Osteoblast (primary cell): ENCODE data around the gene IL19. TPM values are rescaled to one million over a fixed set of nuclear protein-coding genes. Genes with fewer than 3 reads are reported as not detected.

Source experiments
- DNase-seq: peaks from one replicate; pipeline ENCODE4 v3.0.0; 2011; ENCODE audit warnings: low spot score, mixed read lengths; ENCODE audit not compliant: insufficient read length; ENCODE audit errors: missing footprints
- H2AFZ ChIP-seq: 2 replicates; pipeline ENCODE4 v1.6.0; 2011; ENCODE audit warnings: mild to moderate bottlenecking, low read length
- H3K27ac ChIP-seq: 2 replicates; pipeline ENCODE4 v1.5.1; 2011; ENCODE audit warnings: mild to moderate bottlenecking, low read depth, low read length, moderate library complexity
- H3K27me3 ChIP-seq: 2 replicates; pipeline ENCODE4 v1.6.0; 2012; ENCODE audit warnings: mild to moderate bottlenecking, control low read depth, inconsistent platforms, low read length, moderate library complexity; ENCODE audit not compliant: insufficient read depth
- H3K36me3 ChIP-seq: 2 replicates; pipeline ENCODE4 v1.5.1; 2011; ENCODE audit warnings: mild to moderate bottlenecking, low read length, control low read depth, moderate library complexity; ENCODE audit not compliant: insufficient read depth
- H3K4me1 ChIP-seq: 2 replicates; pipeline ENCODE4 v1.5.1; 2011; ENCODE audit warnings: mild to moderate bottlenecking, low read length, control low read depth, moderate library complexity; ENCODE audit not compliant: insufficient read depth
- H3K4me2 ChIP-seq: 2 replicates; pipeline ENCODE4 v1.6.0; 2011; ENCODE audit warnings: mild to moderate bottlenecking, low read length; ENCODE audit not compliant: insufficient read depth
- H3K4me3 ChIP-seq: fragments of 200-600 bp; sonication (generic); 3 replicates; pipeline ENCODE4 v1.5.1; 2012; ENCODE audit warnings: mild to moderate bottlenecking, low read length, inconsistent platforms; ENCODE audit not compliant: insufficient read depth
- H3K79me2 ChIP-seq: 2 replicates; pipeline ENCODE4 v1.6.0; 2012; ENCODE audit warnings: mild to moderate bottlenecking, low read length, control low read depth, inconsistent platforms; ENCODE audit not compliant: insufficient read depth
- H3K9me3 ChIP-seq: 2 replicates; pipeline ENCODE4 v1.5.1; 2011; ENCODE audit warnings: low read depth, low read length, control low read depth
- H4K20me1 ChIP-seq: 2 replicates; pipeline ENCODE4 v1.6.0; 2012; ENCODE audit warnings: mild to moderate bottlenecking, low read length, control low read depth; ENCODE audit not compliant: insufficient read depth
- total RNA-seq: library from RNA; depleted of rRNA; stranded (reverse); fragments of >200 nt; gene quantifications from 2 replicates; pipeline ENCODE4 v1.2.3, GENCODE V29; 2012
- TF ChIP-seq, protein P1 (sequence below): IDR thresholded peaks from 2 replicates; pipeline ENCODE4 v1.5.1; 2011; ENCODE audit warnings: mild to moderate bottlenecking, low read depth, low read length, moderate library complexity; ENCODE audit errors: extremely low read depth

IL19 gene
- total RNA-seq, 1 donor: not detected

GRCh38 chr1:206816390-206817287 lies 46.1 kb downstream of the IL19 start:
- Histone ChIP-seq H3K4me2 (no peak overlapping the region), H3K4me3 (no peak overlapping the region), H3K36me3 (no peaks in the 10 kb centered on the region), H4K20me1 (no peaks in the 10 kb centered on the region), H3K27ac (no peak overlapping the region), H2AFZ (peak overlapping the region; percentile 18), H3K27me3 (no peaks in the 10 kb centered on the region), H3K9me3 (no peaks in the 10 kb centered on the region), H3K79me2 (no peaks in the 10 kb centered on the region), H3K4me1 (peaks cover 6% of the 10 kb centered on the region)
- TF ChIP-seq, protein P1, sequence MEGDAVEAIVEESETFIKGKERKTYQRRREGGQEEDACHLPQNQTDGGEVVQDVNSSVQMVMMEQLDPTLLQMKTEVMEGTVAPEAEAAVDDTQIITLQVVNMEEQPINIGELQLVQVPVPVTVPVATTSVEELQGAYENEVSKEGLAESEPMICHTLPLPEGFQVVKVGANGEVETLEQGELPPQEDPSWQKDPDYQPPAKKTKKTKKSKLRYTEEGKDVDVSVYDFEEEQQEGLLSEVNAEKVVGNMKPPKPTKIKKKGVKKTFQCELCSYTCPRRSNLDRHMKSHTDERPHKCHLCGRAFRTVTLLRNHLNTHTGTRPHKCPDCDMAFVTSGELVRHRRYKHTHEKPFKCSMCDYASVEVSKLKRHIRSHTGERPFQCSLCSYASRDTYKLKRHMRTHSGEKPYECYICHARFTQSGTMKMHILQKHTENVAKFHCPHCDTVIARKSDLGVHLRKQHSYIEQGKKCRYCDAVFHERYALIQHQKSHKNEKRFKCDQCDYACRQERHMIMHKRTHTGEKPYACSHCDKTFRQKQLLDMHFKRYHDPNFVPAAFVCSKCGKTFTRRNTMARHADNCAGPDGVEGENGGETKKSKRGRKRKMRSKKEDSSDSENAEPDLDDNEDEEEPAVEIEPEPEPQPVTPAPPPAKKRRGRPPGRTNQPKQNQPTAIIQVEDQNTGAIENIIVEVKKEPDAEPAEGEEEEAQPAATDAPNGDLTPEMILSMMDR: no peak
- DNase-seq: no peak

DNA sequence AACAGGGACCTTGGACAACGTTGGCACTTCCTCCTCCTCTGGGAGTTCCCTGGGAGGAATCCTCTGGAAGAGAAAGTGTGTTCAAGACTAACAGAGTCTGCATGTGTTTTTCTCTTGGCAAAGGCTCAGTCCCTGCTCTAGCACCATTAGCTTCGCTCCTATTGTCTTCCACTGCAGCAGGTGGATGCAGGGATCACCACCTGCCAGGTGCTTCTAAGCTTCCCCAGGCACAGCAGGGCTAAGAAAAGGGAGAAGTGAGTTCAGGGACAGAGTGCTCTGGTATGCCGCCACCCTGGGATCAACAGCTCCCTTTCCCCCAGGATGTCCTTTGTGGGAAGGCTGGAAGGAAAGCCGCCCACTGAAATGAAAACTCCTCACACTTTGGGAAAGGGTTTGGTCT lies 50.9 kb downstream of the IL19 start:
- no peak for DNase-seq
- Histone ChIP-seq H3K4me1 (peaks cover 4% of the 10 kb centered on the region), H3K27me3 (no peaks in the 10 kb centered on the region), H4K20me1 (no peaks in the 10 kb centered on the region), H3K79me2 (no peaks in the 10 kb centered on the region), H3K9me3 (no peaks in the 10 kb centered on the region), H3K27ac (no peak overlapping the region), H3K4me2 (no peak overlapping the region), H2AFZ (no peak overlapping the region), H3K36me3 (no peaks in the 10 kb centered on the region), H3K4me3 (no peak overlapping the region)
- TF ChIP-seq, protein P1: no peak

- H3K4me1 ChIP-seq: peaks cover 4% of the 10 kb centered on the region
- no peaks in the 10 kb centered on the region for H3K9me3 ChIP-seq
- H3K27ac ChIP-seq: no peak overlapping the region
- no peaks in the 10 kb centered on the region for H4K20me1 ChIP-seq
- TF ChIP-seq, protein P1: no peak
- DNase-seq: no peak
- peak overlapping the region; percentile 5 for H3K4me2 ChIP-seq
- H3K4me3 ChIP-seq: no peak overlapping the region
- no peaks in the 10 kb centered on the region for H3K36me3 ChIP-seq
- peak overlapping the region; percentile 57 for H2AFZ ChIP-seq
- H3K27me3 ChIP-seq: peaks cover 4% of the 10 kb centered on the region
- H3K79me2 ChIP-seq: no peaks in the 10 kb centered on the region
These were observed 53.2 kb downstream of the IL19 start for GRCh38 chr1:206823727-206824126.

DNA sequence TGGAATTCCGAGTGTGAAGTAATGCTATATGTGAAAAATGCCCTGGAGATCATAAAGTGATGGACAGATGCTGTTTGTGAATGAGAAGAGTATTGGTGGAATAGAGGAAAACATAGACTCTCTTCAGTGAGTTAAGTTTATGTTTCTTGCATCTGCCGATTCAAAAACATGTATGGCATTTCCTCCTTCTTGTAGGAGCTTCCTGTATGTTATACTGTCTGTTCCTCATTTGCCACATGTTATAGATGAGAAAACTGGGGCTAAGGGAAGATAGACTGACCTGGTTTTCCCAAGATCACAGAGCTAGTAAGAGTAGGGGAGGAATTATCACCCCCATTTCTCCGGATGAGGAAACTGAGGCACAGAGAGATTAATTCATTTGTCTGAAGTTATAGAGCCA lies 53.8 kb downstream of the IL19 start:
- H3K79me2 ChIP-seq: no peaks in the 10 kb centered on the region
- DNase-seq: no peak
- peak overlapping the region; percentile 23 for H2AFZ ChIP-seq
- H3K36me3 ChIP-seq: no peaks in the 10 kb centered on the region
- TF ChIP-seq, protein P1: no peak
- no peak overlapping the region for H3K4me3 ChIP-seq
- H4K20me1 ChIP-seq: no peaks in the 10 kb centered on the region
- H3K9me3 ChIP-seq: no peaks in the 10 kb centered on the region
- H3K27me3 ChIP-seq: peaks cover 6% of the 10 kb centered on the region
- no peak overlapping the region for H3K27ac ChIP-seq
- H3K4me1 ChIP-seq: peaks cover 4% of the 10 kb centered on the region
- H3K4me2 ChIP-seq: no peak overlapping the region
